NCI-H748 (cell line): ENCODE results near the gene RAET1E.

Source experiments
- DNase-seq: peaks from one replicate; lab custom pipeline; 2025; ENCODE audit not compliant: unreplicated experiment; lab: John Stamatoyannopoulos, UW

RAET1E gene

DNA sequence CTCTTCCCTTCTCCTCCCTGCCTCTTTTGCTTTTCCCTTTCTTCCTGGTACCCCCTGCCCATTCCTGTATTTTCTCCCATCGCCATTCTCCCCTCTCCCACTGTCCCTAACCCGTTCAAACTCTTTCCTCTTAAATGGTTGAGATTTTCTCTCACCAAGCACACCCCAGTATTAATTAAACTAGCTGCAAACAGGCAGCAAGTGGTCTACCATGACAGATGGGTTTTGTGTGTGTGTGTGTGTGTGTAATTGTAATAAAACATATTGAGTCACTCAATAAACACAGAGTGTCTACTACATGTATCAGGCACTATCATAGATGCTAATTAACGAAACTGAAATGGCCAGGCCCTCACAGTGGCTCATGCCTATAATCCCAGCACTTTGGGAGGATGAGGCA, 6.7 kb downstream of the RAET1E start:
- DNase-seq = no peak

DNA sequence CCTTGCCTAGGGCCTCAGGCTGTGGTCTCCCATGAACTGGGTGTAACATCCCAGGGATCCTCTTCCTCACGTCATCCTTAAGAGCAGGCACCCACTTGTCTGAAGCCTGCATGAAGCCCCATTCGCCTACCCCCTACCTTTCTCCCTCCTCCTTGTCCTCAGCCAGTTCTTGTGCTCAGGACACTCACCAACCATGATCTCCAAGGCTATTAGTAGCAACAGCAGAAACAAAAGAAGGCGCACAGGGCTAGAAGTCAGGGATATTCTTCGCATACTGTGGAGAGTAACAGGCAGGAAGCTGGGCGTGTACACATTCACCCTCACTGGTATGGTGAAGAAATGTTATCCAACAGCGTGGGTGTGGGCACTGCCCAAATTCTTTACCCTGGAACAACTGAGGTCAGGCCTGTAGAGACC, 7.3 kb downstream of the RAET1E start:
- no peak for DNase-seq

DNA sequence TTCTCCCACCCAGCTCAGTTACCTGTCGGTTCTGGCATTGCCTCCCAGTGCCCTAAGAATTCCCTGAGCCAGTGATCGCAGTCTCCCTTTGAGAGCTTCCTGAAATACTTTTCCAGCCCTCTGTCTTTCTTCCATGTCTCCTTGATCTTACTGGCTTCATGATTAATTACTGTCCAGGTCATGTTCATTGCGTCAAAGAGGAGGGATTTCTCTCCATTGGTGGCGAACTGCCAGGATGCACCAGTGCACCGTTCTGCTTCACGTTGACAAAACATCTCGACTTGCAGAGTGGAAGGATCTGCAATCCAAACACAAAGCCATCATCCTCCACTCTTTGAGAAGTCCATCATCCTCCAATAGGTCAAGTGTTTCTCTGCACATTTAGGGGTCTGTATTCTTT, 8.6 kb downstream of the RAET1E start:
- DNase-seq = no peak

DNA sequence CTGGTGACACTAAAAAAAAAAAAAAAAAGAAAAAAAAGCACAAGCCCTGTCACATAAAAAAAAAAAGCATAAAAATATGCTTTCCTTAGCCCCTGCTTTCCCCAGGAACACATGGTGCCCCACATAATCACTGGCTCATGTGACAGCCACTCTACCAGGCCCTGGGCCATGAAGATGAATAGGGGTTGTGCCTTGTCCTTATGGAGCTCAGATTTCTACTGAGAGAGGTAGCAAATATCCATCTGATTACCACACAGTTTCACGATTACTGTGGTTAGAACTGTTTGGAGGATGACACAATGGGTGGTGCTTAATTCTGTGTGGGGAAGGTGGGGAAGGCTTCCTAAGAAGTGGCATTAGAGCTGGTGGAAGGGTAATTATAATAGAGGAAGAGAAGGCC, 9.3 kb downstream of the RAET1E start:
- no peak for DNase-seq

DNA sequence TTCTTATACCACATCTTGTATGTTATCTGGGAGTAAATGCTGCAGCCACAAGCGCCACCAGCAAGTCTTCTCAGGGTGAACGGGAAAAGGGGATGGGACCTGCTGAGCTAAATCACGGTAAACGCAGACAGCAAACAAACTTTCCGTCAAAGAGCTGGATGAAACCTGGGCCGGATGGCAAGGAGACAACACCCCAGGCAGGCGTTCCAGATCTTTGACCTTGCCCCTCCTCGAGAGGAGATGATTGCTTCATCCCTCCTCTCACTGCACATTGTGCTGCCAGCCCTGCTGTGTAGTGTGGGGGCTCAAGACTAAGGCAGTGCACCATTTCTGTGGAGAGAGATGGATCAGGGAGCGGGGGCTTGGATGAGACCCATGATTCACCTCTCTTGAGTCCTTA, 9.8 kb downstream of the RAET1E start:
- no peak for DNase-seq

DNA sequence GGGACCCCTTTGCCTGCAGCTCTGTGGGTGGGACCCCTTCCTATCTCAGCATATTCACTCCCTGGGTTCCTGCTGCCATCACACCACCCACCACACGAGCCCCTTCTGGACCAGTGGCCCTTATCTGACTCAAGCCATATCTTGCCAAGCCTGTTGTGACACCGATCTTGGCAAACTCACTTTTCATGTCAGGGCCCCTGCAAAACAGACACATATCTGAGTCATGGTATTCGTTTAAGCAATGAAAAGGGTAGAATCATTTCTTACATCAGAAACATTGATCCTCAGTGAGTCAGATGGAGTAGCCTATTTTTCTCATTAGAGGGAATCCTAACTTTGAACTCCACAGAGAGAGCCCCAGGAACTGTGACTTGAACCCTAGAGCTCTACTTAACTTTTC, 10.6 kb downstream of the RAET1E start:
- DNase-seq = no peak

DNA sequence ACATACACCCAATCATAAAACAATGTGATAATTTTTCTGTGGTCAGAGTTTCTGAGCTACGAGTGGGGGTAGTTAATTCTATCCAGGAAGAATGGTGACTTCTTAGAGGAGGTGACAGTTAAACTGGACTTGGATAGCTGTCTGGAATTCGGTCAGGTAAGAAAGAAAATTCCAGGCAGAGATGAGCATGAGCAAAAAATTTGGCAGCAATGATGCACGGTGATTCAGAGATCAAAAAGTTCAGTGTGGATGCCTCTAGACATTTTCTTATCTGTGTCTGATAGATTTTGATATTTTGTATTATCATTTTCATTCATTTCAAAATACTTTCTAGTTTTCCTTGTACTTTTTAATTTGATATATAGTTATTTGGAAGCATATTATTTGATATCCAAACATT, 12.0 kb downstream of the RAET1E start:
- DNase-seq = no peak

DNA sequence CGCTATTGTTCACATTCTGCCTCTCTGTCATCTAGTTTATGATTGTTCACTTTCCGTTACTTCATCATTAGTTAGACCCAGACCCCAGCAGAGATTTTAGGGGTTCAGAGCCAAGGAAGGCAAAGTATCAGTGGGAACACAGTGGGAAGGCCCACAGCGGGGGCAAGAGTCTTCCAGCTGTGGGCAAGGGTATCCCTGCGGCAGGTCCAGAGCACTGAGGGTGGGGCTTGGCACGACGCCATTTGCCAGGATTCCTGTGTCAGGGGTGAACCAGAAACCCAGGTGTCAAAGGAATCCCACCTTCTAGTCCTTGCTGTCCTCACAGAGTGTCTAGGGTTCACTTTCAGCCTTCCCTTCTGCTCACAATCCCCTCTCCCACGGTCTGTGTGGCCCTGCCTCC, 13.3 kb downstream of the RAET1E start:
- no peak for DNase-seq

DNA sequence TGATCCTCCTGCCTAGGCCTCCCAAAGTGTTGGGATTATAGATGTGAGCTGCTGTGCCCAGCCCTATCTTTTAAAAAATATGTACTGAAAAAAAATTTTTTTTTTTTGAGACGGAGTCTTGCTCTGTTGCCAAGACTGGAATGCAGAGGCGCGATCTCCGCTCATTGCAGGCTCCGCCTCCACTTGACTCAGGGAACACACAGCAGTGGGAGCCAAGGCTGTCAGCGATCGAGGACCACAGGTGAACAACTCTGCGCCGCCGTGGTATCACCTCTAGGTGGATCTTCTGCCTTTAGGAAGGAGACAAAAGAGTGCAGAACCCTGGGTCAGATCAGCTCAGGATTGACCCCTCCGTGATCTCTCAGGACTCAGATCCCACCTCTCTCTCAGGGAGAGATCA, 13.7 kb downstream of the RAET1E start:
- DNase-seq = peak; percentile 40

DNA sequence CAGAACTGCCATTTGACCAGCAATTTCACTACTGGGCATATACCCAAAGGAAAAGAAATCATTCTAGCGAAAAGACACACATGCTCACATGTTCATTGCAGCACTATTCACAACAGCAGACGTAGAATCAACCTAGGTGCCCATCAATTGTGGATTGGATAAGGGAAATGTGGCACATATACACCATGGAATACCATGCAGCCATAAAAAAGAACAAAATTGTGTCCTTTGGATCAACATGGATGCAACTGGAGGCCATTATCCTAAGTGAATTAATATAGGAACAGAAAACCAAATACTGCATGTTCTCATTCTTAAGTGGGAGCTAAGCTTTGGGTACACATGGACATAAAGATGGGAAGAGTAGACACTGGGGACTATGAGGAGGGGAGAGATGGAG, 16.1 kb downstream of the RAET1E start:
- no peak for DNase-seq

DNA sequence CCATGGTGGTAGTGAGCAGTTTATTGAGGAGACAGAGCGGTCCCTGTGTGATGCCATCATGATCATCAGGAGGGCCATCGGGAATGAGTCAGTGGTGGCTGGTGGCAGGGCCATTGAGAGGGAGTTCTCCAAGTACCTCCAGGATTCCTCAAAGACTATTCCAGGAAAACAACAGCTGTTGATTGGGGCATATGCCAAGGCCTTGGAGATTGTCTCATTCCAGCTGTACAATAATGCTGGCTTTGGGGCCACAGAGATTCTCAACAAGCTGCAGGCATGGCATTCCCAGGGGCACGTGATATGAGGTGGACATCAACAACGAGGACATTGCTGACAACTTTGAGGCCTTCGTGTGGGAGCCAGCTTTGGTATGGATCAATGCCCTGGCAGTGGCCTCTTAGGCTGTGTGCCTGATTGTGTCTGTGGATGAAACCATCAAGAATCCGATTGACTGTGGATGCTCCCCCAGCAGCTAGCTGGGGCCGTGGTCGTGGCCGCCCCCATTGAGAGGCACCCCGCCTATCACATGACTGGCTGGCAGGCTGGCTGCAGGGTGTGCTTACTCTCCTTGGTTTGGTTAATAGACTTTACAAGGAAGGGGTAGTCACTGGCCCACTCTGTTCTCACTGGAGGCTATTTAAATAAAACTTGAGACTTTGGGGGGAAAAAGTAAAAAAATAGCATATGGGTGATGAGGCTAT, 16.7 kb downstream of the RAET1E start:
- no peak for DNase-seq

DNA sequence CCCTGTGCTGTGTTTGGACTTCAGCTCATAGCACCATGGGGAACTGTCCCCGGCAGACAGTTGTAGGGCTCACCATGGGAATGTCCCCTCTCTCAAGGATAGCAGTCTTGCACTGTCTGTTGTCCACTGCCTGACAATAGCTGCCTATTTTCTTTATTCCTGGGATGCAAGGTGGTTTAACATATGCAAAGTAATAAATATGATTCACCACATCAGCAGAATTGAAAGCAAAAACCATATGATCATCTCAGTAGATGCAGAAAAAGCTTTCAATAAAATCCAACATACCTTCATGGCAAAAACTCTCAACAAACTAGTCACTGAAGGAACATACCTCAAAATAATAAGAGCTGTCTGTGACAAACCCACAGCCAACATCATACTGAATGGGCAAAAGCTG, 20.3 kb downstream of the RAET1E start:
- DNase-seq = no peak

DNA sequence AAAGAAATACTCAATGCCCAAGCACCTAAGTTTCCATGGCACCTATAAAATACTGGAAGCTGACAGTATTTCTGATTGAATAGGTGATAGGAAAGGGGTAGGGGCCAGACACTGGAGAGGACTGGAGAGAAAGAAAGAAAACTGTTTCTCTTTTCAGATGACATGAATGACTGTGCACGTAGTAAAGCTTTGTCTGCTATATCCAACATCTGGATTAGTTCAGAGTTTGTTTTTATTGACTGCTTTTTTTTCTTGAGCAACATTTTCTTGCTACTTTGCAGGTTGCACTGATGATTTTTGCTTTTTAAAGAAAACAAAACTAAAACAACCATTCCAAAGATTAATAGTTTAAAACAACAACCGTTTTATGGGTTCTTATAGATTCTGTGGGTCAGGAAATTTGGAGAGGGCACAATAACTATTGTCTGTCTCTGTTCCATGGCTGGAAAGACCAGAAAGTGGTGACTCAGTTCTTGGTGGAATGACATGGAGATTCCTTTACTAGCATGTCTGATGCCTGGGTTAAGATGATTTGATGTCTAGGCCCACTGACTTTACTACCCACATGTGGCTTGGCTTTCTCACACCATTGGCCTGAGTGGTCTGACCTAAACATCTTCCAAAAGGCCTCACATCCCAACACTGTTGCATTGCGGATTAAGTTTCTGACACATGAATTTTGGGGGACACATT, 21.5 kb downstream of the RAET1E start:
- no peak for DNase-seq

DNA sequence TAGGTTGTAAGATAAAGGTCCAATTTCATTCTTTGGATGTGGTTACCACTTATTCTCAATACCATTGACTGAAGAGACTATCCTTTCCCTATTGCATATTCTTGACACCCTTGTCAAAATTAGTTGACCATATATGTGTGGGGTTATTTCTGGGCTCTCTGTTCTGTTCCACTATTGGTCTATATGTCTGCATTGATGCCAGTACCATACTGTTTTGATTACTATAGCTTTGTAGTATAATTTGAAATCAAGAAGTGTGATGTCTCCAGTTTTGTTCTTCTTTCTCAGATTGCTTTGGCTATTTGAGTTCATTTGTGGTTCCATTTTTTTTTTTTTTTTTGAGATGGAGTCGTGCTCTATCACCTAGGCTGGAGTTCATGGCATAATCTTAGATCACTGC, 25.7 kb downstream of the RAET1E start:
- DNase-seq = no peak

DNA sequence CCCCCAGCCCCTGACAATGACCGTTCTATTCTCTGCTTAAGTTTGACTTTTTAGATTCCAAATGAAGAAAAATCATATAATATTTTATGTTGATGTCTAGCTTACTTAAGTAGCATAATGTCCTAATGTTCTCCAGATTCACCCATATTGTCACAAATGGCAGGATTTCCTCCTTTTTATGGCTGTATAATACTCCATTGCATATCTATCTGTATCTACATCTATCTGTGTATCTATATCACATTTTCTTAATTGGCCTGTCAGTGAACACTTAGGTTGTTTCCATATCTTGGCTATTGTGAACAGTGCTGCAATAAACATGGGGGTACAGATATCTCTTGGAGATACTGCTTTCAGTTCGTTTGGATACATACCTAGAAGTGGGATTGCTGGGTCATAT, 26.7 kb downstream of the RAET1E start:
- no peak for DNase-seq

DNA sequence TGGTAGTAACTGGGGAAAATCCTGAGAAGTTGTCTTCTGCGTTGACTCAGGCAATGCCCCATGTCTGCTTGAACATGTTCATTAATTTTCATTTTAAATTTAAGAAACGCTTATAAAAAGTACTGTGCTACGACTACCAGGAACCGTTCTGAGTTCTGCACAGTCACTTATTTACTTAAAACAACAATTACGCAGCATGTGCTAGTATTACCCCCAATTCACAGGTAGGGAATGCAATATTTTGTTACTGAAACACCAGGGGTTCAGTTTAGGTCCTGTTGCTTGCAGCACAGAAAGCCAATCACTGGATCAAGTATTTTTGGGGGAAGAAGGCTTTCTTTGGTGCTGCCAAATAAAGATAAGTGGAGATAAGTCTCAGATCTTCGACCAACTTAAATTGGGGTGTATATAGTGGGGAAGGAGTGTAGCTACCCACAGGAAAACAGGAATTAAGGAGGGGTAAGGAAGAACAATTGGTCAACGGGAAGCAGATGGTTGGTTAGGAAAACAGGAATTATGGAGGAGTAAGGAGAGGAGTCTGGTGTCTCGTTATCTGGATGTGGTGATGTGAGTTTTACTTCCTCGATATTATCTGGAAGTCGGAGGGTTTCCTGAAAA, 28.5 kb downstream of the RAET1E start:
- no peak for DNase-seq

DNA sequence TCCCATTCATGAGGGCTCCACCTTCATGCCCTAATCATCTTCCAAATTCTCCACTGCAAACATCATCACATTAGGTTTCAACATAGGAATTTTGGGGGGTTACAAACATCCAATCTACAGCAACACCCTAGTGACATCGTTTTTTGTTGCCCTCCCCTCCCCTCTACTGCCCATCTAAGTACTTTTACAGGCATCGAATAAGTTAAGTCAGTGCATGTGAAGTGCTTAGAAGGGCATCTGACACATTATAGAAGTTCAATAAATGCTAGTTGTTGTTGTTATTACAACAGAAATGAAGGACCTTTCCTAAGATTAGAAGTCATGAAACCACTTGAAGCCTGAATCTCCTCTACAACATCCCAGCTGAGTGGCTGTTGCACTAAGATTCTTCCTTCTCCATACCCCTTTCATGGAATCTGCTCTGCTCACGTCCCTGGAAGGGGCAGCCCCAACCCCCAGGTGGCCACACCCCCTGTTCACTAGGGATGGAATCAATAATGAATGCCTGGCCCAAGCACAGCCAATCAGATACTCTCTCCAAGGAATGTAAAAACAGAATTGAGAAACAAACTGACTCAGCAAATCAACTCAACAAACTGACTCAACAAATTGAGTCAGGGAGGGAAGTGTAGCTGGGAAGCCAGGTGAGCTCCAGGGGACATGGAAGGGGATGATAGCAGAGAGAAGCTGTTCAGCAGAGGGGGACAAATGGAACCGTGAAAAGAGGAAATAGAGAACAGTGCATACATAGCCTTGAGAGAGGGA, 29.9 kb downstream of the RAET1E start:
- DNase-seq = no peak

DNA sequence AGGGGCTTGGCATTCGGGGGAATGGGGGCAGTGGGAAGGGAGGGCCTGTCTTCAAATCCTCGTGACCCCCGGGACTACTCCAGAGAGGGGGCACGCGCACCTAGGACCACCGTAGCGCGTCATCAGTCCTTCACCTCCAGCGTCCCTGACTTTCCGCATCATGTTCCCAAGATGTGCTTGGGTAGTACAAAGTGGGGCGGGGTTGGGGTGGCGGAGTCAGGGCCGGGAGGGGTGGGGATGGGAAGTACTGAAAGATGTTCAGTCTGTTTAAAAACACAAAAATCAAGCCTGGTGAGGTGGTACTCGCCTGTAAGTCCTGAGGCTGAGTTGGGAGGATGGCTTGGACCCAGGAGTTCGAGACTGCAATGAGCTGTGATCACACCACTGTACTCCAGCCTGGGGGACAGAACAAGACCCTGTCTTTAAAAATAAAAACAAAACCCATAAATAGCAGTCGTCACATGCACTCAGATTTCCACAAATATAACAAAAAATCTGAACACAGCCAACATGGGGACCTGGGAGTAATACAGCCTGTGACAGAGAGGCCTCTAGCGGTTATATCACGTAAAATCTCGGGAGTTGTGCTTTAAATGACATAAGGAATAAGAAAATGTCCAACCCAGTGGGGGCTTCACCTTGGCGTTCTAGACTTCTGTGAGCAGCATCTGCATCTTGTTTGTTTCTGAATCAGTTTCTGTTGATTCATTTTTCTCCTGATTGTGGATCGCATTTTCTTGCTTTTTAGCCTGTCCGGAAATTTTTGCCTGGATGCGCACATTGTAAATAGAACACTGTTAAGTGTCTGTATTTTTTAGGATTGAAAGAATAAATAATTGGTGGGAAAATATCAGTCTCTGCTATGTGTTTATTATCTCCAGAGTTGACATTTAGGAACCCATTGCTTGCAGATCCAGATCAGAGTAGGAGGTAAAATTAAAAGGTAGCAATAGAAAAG, 33.1 kb downstream of the RAET1E start:
- peak; percentile 80 for DNase-seq

DNA sequence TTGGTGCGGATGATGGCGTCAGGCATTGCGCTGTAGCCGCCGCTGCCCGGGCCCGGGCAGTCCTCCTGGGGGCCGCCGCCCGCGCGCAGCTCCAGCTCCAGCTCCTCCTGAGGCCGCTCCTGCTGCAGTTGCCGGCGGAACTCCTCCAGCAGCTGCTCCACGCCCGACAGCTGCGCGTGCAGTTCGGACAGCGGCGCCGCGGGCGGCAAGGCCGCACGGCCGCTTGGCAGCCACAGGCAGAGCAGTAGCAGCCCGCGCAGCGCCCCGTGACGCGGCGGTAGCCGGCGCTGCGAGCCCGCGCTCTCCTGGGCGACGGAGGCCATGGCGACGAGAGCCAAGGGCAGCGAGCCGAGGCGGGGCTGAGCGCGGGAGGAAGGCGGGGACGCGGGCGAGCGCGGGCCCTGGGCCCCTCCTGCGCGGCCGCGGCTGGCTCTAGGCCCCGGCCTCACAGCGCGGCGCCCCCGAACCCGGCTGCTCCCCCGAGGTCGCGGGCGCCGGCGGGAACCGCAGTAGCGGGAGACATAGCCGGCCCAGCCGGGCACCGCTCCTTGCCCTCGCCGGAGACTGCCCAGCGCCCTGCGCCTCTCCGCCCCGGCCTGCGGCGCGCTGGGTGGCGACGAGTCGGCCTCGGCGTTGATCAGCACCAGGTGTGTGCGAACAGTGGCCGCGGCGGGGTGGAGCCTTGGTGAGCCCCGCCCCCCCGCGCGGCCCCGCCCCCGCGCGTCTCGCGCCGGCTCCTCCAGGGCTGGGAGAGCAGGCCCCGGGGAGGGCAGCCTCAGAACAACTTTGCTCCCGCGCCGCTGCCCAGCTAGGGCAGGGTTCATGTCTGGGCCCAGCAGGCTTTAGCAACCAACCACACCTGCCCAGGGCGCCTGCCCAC, 34.0 kb downstream of the RAET1E start, which contains the start of gene LRP11:
TSS of gene LRP11 (minus strand) at position 662 of the 880 bp plus-strand sequence. CDS start at position 323, 339 bp downstream.
- peak; percentile 90 for DNase-seq
